Esophagus squamous epithelium (tissue), 5 donors: Measurements from ENCODE around the gene GNA12. TPM values are rescaled to one million over a fixed set of nuclear protein-coding genes. Genes with fewer than 3 reads are reported as not detected.

Experiments
- DNase-seq: peaks from one replicate; lab custom pipeline; 2025; lab: John Stamatoyannopoulos, UW
- H3K27ac ChIP-seq, 4 donors: fragments of 200-600 bp; sonication (generic); one replicate each; pipeline ENCODE4 v1.5.1; 2016 to 2019; ENCODE audit warnings: mild to moderate bottlenecking in 1 of 4
- H3K27me3 ChIP-seq, 4 donors: fragments of 200-600 bp; sonication (generic); 1 replicate in 3 of 4; 2 replicates in 1 of 4; pipeline versions ENCODE4 v1.5.1 to v1.6.0; 2017 to 2021; ENCODE audit warnings: antibody characterized with exemption in 1 of 4
- H3K36me3 ChIP-seq, 3 donors: fragments of 200-600 bp; sonication (generic); one replicate each; pipeline ENCODE4 v1.5.1; 2016 to 2019
- H3K4me1 ChIP-seq, 3 donors: fragments of 200-600 bp; sonication (generic); one replicate each; pipeline ENCODE4 v1.5.1; 2017 to 2019
- H3K4me3 ChIP-seq, 4 donors: fragments of 200-600 bp; sonication (generic); 1 replicate in 3 of 4; 2 replicates in 1 of 4; pipeline ENCODE4 v1.5.1; 2016 to 2019; ENCODE audit warnings: mild to moderate bottlenecking in 2 of 4, moderate library complexity in 1 of 4
- H3K9me3 ChIP-seq, 3 donors: fragments of 200-600 bp; sonication (generic); one replicate each; pipeline ENCODE4 v1.5.1; 2016 to 2019
- CTCF ChIP-seq, 6 experiments: fragments of 450-650 bp in 4 of 6; fragments of 200-600 bp in 2 of 6; sonication (generic) in 2 of 6; IDR thresholded peaks; one replicate each; pipeline ENCODE4 v1.5.1; 2016 to 2019; ENCODE audit warnings: antibody characterized with exemption in 6 of 6, mild to moderate bottlenecking in 4 of 6, moderate library complexity in 4 of 6
- POLR2A ChIP-seq, 4 donors: fragments of 450-650 bp; IDR thresholded peaks; one replicate each; pipeline ENCODE4 v1.6.1; 2017; ENCODE audit warnings: antibody characterized with exemption in 4 of 4, mild to moderate bottlenecking in 4 of 4, moderate library complexity in 3 of 4
- WGBS, 2 donors: methylation state at CpG; one replicate each; pipeline ENCODE4 v1.1.5; 2018; 5-methylcytosine and 5-hydroxymethylcytosine counted together
- intact Hi-C: fragments of 100-400 bp; cut with DNase I; formaldehyde crosslinking; loops from one replicate; pipeline ENCODE4 v1.15.0; 2022
- total RNA-seq, 4 donors: library from RNA; depleted of rRNA; stranded (reverse); fragments of >200 nt; gene quantifications; one replicate each; pipeline ENCODE4 v1.1.0, GENCODE V29; 2016
- donor health status: DM: yes; HTN: yes; CAD: no.

The GNA12 gene
- total RNA-seq, 4 donors from 2014 or later: 6.6 to 11.6 (median 7.6) TPM

DNA sequence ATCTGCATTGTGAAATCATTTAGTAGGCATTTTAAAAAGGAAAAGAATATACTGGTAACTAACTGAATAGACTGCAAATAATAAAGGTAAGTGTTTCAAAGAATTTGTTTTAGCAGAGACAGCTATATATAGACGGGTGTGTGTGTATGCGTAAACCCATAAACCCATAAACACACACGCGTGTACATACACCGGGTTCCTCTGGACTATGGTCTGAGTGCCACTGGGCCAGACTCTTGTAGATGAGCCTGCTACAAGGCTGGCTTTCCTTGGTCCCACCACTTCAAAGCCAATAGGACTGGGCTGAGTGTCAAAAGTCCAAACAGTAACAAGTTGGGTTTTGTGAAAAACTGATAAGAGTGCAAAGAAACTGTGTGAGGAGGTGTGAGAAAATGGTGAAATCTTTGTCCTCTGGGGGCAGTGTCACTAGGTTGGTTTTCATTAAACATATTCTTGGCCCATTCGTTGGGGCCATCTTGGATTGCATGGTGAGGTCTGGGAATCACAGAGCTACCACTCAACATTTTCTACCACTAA is 39.8 kb downstream of the GNA12 start:
- intact Hi-C loops: no loop called here
- Histone ChIP-seq H3K36me3 (no peaks in the 10 kb centered on the region), H3K4me3 (no peak overlapping the region), H3K4me1 (peaks cover 0 to 30% (median 12%) of the 10 kb centered on the region in 3 donors), H3K9me3 (no peaks in the 10 kb centered on the region), H3K27me3 (no peaks in the 10 kb centered on the region), H3K27ac (no peak overlapping the region)
- no peak for DNase-seq
- TF ChIP-seq POLR2A (IDR thresholded peaks at IDR 0.05) (no peak), CTCF (IDR thresholded peaks at IDR 0.05) (no peak)
- WGBS, 2 donors: 82 to 98% methylated on average over 6 of the region's 6 CpGs

DNA sequence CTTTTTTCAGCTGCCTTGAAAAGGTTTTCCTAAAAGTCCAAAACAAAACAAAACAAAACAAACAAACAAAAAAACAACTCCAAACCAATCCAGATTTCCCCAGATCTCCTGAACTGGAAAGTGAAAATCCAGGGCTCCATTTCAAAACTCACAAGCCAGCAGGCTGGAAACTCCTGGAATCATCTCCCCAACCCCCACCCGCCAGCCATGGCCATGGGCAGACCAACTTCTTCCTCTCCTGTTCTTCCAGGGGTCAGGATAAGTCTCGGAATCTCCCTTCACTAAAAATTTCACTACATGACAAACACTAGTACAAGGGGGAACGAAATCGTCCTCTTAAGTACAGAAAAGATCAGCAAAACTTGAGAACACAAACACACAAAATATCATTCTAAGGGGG is 40.4 kb downstream of the GNA12 start:
- no peaks in the 10 kb centered on the region for H3K9me3 ChIP-seq
- no peak overlapping the region for H3K4me3 ChIP-seq
- intact Hi-C loops: no loop called here
- no peaks in the 10 kb centered on the region for H3K27me3 ChIP-seq
- TF ChIP-seq CTCF (IDR thresholded peaks at IDR 0.05) (no peak), POLR2A (IDR thresholded peaks at IDR 0.05) (no peak)
- no peaks in the 10 kb centered on the region for H3K36me3 ChIP-seq
- H3K27ac ChIP-seq: no peak overlapping the region
- H3K4me1 ChIP-seq: peaks cover 0 to 30% (median 12%) of the 10 kb centered on the region in 3 donors
- 90% methylated on average over 4 of the region's 4 CpGs for WGBS, 2 donors
- DNase-seq: no peak

DNA sequence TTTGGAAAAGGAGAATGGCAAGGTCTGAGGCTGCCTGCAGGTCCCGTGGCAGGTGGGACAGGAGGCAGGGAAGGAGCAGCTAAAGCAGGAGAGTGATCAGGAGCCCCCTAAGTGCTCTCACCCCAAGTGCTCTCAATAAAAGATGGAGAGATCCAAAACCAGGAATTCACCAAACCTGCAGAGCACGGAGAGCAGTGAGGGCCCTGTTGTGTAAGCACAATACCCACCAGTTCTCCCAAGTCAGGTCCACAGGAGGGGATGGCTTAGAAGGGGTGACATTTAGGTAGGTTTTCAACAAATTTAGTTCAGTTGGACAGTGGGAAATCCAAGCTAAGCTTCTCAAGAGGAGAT is 40.8 kb downstream of the GNA12 start:
- H3K9me3 ChIP-seq: no peaks in the 10 kb centered on the region
- no peaks in the 10 kb centered on the region for H3K27me3 ChIP-seq
- H3K4me3 ChIP-seq: peak overlapping the region in 2 of 4 donors; percentile 14 to 52
- peaks cover 0 to 30% (median 12%) of the 10 kb centered on the region in 3 donors for H3K4me1 ChIP-seq
- 73% methylated on average over 2 of the region's 2 CpGs for WGBS, 2 donors
- TF ChIP-seq CTCF (IDR thresholded peaks at IDR 0.05): no peak
- no peak for TF ChIP-seq POLR2A (IDR thresholded peaks at IDR 0.05)
- intact Hi-C loops: no loop called here
- DNase-seq: no peak
- H3K36me3 ChIP-seq: no peaks in the 10 kb centered on the region
- H3K27ac ChIP-seq: peak overlapping the region; percentile 10 to 71 (median 59)

DNA sequence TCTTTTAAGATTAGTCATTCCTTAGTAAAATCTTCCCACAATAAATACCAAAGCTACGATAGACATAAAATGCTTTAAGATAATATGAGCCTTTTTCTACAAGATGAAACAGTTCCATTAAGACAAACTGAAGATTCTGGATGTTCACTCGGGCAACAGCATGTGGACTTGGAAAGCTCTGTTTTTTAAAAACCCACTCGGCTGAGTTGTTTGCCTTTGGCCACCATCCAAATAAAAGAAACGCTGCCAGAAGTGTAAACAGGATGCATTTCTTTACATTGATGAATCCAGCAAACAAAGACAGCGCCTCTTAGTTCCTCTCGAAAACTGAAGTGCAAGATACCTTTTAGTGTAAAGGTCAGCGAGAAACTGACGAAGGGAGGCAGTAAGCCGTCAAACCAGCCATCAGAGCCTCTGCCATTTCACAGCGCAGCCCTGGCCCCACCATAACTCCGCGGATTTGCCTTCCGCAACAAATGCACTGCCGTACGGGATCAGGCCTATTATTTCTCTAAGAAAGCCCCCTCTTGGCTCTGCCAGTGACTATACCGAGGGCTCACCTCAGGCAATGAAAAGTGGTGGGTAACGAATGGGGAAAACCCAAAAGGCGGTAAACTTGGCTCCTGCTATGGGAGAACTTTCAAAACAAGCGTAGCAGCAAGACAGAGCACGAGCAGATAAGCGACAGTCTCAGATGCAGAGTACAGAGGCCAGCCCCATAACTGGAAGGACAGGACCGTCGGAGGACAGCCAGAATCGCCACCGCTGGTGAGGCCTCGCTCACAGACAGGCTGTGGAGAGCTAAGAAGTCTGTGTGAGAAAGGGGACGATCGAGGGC is 41.4 kb downstream of the GNA12 start:
- Histone ChIP-seq H3K4me1 (peaks cover 0 to 30% (median 12%) of the 10 kb centered on the region in 3 donors), H3K4me3 (peak overlapping the region in 3 of 4 donors; percentile 14 to 52 (median 23)), H3K9me3 (no peaks in the 10 kb centered on the region)

More for the DNA sequence above, 41.4 kb downstream of the GNA12 start:
- no peaks in the 10 kb centered on the region for H3K27me3 ChIP-seq
- TF ChIP-seq CTCF (IDR thresholded peaks at IDR 0.05): no peak
- no peak for TF ChIP-seq POLR2A (IDR thresholded peaks at IDR 0.05)
- no peak for DNase-seq
- intact Hi-C loops: no loop called here
- WGBS, 2 donors: 34 to 47% methylated on average over 23 to 28 of the region's 28 CpGs
- H3K27ac ChIP-seq: peak overlapping the region; percentile 10 to 71 (median 59)
- H3K36me3 ChIP-seq: no peaks in the 10 kb centered on the region
